Left renal cortex interstitium (tissue), 4 donors: ENCODE data around the gene CDKAL1. TPM values are rescaled to one million over a fixed set of nuclear protein-coding genes. Genes with fewer than 3 reads are reported as not detected.
A peak's percentile ranks its signal among the peaks of the same experiment; 100 is the strongest.

Source experiments
- DNase-seq, 4 donors: peaks; one replicate each; pipeline ENCODE4 v3.0.0-alpha.2; 2013; ENCODE audit warnings: low read depth in 4 of 4, low spot score in 2 of 4, missing footprints in 1 of 4
- polyA plus RNA-seq, 4 donors: library from polyadenylated mRNA; unstranded; fragments of 120-200 nt; gene quantifications; one replicate each; pipeline ENCODE4 v1.2.1, GENCODE V29; 2013; ENCODE audit not compliant: insufficient read length in 4 of 4

Gene CDKAL1
- polyA plus RNA-seq, 4 donors = 16.3 to 20.5 (median 19.4) TPM

- no peak for DNase-seq
These were observed 254.9 kb downstream of the CDKAL1 start for GRCh38 chr6:20789162-20789561.

GRCh38 chr6:20790032-20790791 is 256.0 kb downstream of the CDKAL1 start:
- DNase-seq = no peak

GRCh38 chr6:20791074-20791473 is 256.8 kb downstream of the CDKAL1 start:
- no peak for DNase-seq

GRCh38 chr6:20791944-20792343 is 257.7 kb downstream of the CDKAL1 start:
- peak in 1 of 4 donors; percentile 50 for DNase-seq

GRCh38 chr6:20793174-20793573 is 258.9 kb downstream of the CDKAL1 start:
- no peak for DNase-seq

GRCh38 chr6:20797597-20797996 is 263.3 kb downstream of the CDKAL1 start:
- DNase-seq = no peak

GRCh38 chr6:20800229-20800628 is 266.0 kb downstream of the CDKAL1 start:
- DNase-seq = no peak

GRCh38 chr6:20800653-20801052 is 266.4 kb downstream of the CDKAL1 start:
- DNase-seq = no peak

- DNase-seq = no peak
These were observed 267.3 kb downstream of the CDKAL1 start for GRCh38 chr6:20801595-20801994.

- no peak for DNase-seq
These were observed 268.3 kb downstream of the CDKAL1 start for GRCh38 chr6:20802596-20802995.

GRCh38 chr6:20805021-20805420 is 270.8 kb downstream of the CDKAL1 start:
- DNase-seq = no peak

- no peak for DNase-seq
These were observed 272.4 kb downstream of the CDKAL1 start for GRCh38 chr6:20806669-20807068.

GRCh38 chr6:20808439-20808838 is 274.2 kb downstream of the CDKAL1 start:
- DNase-seq = no peak

- no peak for DNase-seq
These were observed 274.7 kb downstream of the CDKAL1 start for GRCh38 chr6:20808924-20809323.

GRCh38 chr6:20810727-20811108 is 276.5 kb downstream of the CDKAL1 start:
- no peak for DNase-seq

GRCh38 chr6:20811109-20811761 is 277.0 kb downstream of the CDKAL1 start:
- no peak for DNase-seq

- no peak for DNase-seq
These were observed 278.5 kb downstream of the CDKAL1 start for GRCh38 chr6:20812776-20813175.

- no peak for DNase-seq
These were observed 280.2 kb downstream of the CDKAL1 start for GRCh38 chr6:20814494-20814893.

- DNase-seq = no peak
These were observed 281.9 kb downstream of the CDKAL1 start for GRCh38 chr6:20816126-20816525.

GRCh38 chr6:20817806-20818320 is 283.6 kb downstream of the CDKAL1 start:
- no peak for DNase-seq

- no peak for DNase-seq
These were observed 285.6 kb downstream of the CDKAL1 start for GRCh38 chr6:20819774-20820400.

GRCh38 chr6:20826378-20826777 is 292.1 kb downstream of the CDKAL1 start:
- no peak for DNase-seq
